Measurements from ENCODE around the gene NUP107. TPM values are rescaled to one million over a fixed set of nuclear protein-coding genes. Genes with fewer than 3 reads are reported as not detected.
"Not testable (repeated sequence)": the region's sequence is repeated elsewhere in the genome, so short reads cannot be mapped to it uniquely, and the experiment has no call there.

Gene NUP107
- 101 and 106 TPM in 2 replicates for total RNA-seq

DNA sequence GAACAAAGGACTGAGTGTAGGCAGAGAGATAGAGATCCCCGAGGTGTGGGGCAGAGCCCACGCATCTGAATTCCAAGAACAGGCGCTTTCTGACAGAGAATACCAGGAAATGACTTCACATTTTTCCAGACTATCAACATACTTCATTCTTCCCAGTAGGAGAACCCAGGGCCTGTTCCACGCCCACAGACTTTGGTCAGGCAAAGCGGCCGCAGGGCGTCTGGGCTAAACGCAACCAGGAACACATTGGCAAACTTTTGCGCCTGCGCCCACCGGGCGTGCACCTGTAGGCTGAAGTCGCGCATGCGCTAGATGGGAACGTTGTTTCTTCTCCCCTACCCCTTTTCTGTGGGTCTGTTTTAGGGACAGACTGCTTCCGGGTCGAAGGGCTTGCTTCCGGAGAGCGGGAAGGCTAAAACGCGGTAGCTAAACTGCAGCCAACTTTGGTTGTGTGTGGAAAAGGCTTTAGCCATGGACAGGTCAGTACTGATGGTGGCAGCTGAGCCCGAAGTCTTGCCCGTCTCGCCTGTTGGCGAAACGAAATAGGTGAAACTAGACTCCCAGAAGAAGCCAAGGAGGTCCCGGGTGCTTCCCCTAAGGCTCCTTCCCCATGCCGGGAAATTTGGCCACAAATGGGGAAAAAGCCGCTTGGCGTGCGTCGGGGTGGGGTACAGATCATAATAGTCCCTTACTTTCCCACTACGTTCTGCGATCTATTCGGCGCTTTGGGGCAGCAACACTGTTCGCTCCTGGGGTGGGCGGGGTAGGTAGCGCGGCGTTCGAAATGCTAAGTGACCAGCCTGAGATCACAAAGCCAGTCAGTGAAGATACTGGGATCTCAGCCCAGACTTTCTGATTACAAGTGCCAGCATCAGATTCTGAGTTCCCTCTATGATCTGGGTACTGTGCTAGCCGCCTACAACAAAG, at the start of gene NUP107:
TSS of gene NUP107 (plus strand) at position 384 of the 927 bp plus-strand sequence. CDS start at position 472, 88 bp downstream.
- Mint-ChIP-seq H3K27me3 (ENCODE audit: low read depth) (no peaks in the 10 kb centered on the region), H3K27ac (peak within 1 kb of the TSS; percentile 93), H3K9me3 (no peaks in the 10 kb centered on the region), H3K4me1 (ENCODE audit: low read depth) (peaks cover 31% of the 10 kb centered on the region), H3K4me3 (ENCODE audit: low read depth) (peak within 1 kb of the TSS; percentile 93), H3K36me3 (ENCODE audit: low read depth) (peaks cover 22% of the 10 kb centered on the region)
- DNase-seq (ENCODE audit: low spot score) = peak; percentile 94
- intact Hi-C loops (cut with micrococcal nuclease) = loop anchor here (1.0 to 5.0 kb wide), 9 partner anchors 12 to 354 kb away; partner anchors contain the start of genes MDM1, MDM2, RAP1B and SLC35E3

DNA sequence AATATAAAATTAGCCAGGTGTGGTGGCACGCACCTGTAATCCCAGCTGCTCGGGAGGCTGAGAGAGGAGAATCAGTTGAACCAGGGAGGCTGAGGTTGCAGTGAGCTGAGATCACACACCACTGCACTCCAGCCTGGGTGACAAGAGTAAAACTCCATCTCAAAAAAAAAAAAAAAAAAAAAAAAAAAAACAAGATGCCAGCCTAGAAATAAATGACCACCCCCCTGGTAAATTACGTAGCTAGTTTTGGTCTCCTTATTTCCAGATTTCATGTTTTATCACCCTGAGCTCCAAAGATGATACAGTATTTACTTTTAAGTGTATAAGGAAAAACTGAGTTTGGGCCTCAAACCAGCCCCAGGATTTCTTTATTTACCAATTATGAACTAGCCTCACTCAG, 49.3 kb upstream of the NUP107 start:
- Mint-ChIP-seq H3K36me3 (ENCODE audit: low read depth) (peaks cover 30% of the 10 kb centered on the region), H3K4me1 (ENCODE audit: low read depth) (peaks cover 65% of the 10 kb centered on the region)
- H3K4me3 Mint-ChIP-seq (ENCODE audit: low read depth); H3K27ac Mint-ChIP-seq; DNase-seq (ENCODE audit: low spot score); H3K9me3 Mint-ChIP-seq; H3K27me3 Mint-ChIP-seq (ENCODE audit: low read depth); intact Hi-C loops (cut with micrococcal nuclease): not testable (repeated sequence)

DNA sequence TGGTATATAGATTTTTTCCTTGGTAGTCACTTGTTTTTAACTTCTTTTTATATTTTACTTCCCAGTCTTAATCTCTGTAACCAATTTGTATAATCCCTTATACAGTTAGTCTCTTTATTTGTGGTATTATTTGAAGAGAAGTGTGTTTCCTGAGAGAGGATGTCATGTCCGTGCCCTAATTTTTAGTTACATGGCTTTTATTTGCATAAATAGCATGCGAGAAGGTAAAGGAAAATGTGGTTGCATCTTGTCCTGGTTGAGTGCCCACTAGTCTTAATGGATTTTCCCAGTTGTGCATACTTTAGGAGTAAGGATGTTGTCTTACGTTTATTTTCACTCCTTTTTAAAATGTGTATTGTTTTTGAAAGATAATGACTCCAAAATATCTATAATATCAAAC, 48.6 kb upstream of the NUP107 start:
- DNase-seq (ENCODE audit: low spot score) = no peak
- H3K4me3 Mint-ChIP-seq (ENCODE audit: low read depth) = no peak overlapping the region
- peaks cover 62% of the 10 kb centered on the region for H3K4me1 Mint-ChIP-seq (ENCODE audit: low read depth)
- H3K27ac Mint-ChIP-seq = no peak overlapping the region
- H3K36me3 Mint-ChIP-seq (ENCODE audit: low read depth) = peaks cover 30% of the 10 kb centered on the region
- no peaks in the 10 kb centered on the region for H3K27me3 Mint-ChIP-seq (ENCODE audit: low read depth)
- intact Hi-C loops (cut with micrococcal nuclease) = no loop called here
- H3K9me3 Mint-ChIP-seq = no peaks in the 10 kb centered on the region

DNA sequence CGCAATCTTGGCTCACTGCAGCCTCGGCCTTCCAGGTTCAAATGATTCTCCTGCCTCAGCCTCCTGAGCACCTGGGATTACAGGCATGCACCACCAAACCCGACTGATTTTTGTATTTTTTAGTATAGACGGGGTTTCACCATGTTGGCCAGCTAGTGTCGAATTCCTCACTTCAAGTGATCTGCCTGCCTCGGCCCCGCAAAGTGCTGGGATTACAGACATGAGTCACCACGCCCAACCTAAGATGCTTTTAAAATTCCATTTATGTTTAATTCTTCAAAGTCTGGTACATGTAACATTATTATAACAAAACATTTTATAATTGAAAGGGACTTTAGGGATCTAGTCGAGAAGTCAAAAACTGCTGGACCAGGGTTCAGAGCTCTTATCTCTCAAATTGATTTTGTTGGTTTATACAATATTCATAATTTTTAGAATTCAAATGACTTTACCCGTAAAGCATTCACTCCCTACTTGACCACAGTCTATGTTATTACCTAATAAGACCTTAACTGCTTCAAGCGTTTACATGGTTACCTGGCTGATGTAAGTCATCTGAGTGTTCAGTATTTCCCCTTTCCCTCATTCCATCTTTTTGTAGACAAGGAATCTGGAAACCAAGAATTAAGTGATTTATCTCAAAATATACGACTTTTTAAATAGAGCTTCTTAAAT, 47.9 kb upstream of the NUP107 start:
- no peaks in the 10 kb centered on the region for H3K9me3 Mint-ChIP-seq
- no peaks in the 10 kb centered on the region for H3K27me3 Mint-ChIP-seq (ENCODE audit: low read depth)
- intact Hi-C loops (cut with micrococcal nuclease) = no loop called here
- no peak for DNase-seq (ENCODE audit: low spot score)
- no peak overlapping the region for H3K27ac Mint-ChIP-seq
- no peak overlapping the region for H3K4me3 Mint-ChIP-seq (ENCODE audit: low read depth)
- H3K36me3 Mint-ChIP-seq (ENCODE audit: low read depth) = peaks cover 32% of the 10 kb centered on the region
- peaks cover 60% of the 10 kb centered on the region for H3K4me1 Mint-ChIP-seq (ENCODE audit: low read depth)

DNA sequence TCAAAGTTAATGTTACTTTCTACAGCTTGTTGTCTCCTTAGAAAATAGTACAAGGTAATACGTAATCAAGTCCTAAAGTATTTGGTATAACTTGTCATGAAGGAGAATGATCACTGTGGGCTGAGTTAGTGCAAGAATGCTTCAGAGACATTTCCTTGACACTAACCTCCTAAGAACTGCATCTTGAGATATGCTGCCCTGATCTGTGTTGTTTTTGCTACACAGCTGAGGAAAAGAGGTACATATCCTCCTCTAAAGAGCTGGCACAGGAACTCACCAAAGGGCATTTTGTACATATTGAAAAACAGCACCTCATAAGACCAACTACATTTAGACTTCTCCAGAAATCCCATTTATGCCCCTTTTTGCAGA, 47.4 kb upstream of the NUP107 start:
- intact Hi-C loops (cut with micrococcal nuclease) = no loop called here
- Mint-ChIP-seq H3K27ac (no peak overlapping the region), H3K4me1 (ENCODE audit: low read depth) (peaks cover 59% of the 10 kb centered on the region), H3K36me3 (ENCODE audit: low read depth) (peaks cover 35% of the 10 kb centered on the region), H3K9me3 (no peaks in the 10 kb centered on the region), H3K4me3 (ENCODE audit: low read depth) (no peak overlapping the region), H3K27me3 (ENCODE audit: low read depth) (no peaks in the 10 kb centered on the region)
- DNase-seq (ENCODE audit: low spot score) = no peak

DNA sequence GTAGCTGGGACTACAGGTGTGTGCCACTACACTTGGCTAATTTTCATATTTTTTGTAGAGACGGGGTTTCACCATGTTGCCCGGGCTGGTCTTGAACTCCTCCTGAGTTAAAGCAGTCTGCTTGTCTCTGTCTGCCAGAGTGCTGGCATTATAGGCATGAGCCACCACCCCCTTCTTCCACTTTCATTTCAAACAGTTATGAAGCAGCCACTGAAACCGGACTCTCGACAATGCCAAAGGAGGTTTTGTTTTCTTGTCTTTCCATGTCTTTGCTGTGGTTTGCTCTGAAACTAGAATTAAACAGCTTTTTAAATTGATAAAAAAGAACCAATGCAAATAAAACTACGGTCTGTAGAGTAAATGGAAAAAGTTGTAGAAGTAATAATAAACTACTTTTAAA, 45.6 kb upstream of the NUP107 start:
- intact Hi-C loops (cut with micrococcal nuclease) = loop anchor here (1.0 to 5.0 kb wide), 4 partner anchors 29 to 276 kb away; partner anchors contain the start of gene NUP107
- peaks cover 57% of the 10 kb centered on the region for H3K4me1 Mint-ChIP-seq (ENCODE audit: low read depth)
- peak; percentile 48 for DNase-seq (ENCODE audit: low spot score)
- H3K27me3 Mint-ChIP-seq (ENCODE audit: low read depth) = no peaks in the 10 kb centered on the region
- peak overlapping the region; percentile 6 for H3K4me3 Mint-ChIP-seq (ENCODE audit: low read depth)
- peaks cover 33% of the 10 kb centered on the region for H3K36me3 Mint-ChIP-seq (ENCODE audit: low read depth)
- peak overlapping the region; percentile 28 for H3K27ac Mint-ChIP-seq
- no peaks in the 10 kb centered on the region for H3K9me3 Mint-ChIP-seq

DNA sequence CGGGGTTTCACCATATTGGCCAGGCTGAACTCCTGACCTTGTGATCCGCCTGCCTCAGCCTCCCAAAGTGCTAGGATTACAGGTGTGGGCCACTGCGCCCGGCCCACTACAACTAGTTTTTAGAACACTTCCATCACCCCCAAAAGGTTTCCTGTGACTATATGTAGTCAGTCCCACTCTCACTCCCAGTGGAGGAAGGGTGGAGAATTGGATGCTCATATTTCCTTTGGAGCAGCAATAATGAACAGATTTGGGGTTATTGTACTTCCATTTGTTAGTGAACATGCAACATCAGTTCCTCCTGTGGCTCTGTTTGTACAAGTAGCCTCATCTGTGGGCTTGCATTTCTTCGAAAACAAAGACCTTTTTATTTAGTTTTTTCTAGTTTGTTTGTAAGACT, 40.3 kb upstream of the NUP107 start:
- intact Hi-C loops (cut with micrococcal nuclease) = no loop called here
- no peak for DNase-seq (ENCODE audit: low spot score)
- H3K4me3 Mint-ChIP-seq (ENCODE audit: low read depth) = no peak overlapping the region
- peaks cover 65% of the 10 kb centered on the region for H3K36me3 Mint-ChIP-seq (ENCODE audit: low read depth)
- H3K4me1 Mint-ChIP-seq (ENCODE audit: low read depth) = peaks cover 32% of the 10 kb centered on the region
- H3K27ac Mint-ChIP-seq = no peak overlapping the region
- H3K9me3 Mint-ChIP-seq = no peaks in the 10 kb centered on the region
- H3K27me3 Mint-ChIP-seq (ENCODE audit: low read depth) = no peaks in the 10 kb centered on the region

DNA sequence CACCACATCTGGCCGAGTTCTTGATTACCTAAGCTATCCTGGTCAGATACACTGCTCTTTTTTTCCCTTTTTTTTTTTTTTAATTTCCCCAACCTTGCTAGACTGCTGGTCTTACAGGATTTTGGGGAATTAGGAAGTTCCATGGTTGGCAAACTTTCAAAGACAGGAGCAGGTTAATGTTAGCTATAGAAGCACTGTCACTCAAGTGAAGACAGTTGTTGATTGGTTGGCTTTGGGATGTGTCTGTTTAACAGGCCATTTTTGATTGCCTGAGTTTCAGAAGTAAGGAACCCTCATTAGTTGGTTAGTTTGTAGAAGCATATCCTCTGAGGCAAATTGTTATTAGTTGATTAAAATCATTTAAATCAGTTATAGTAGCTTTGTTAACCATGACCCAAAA, 39.3 kb upstream of the NUP107 start:
- Mint-ChIP-seq H3K36me3 (ENCODE audit: low read depth) (peaks cover 64% of the 10 kb centered on the region), H3K4me3 (ENCODE audit: low read depth) (no peak overlapping the region), H3K27me3 (ENCODE audit: low read depth) (no peaks in the 10 kb centered on the region), H3K9me3 (no peaks in the 10 kb centered on the region), H3K27ac (no peak overlapping the region), H3K4me1 (ENCODE audit: low read depth) (peaks cover 24% of the 10 kb centered on the region)
- DNase-seq (ENCODE audit: low spot score) = no peak
- intact Hi-C loops (cut with micrococcal nuclease) = no loop called here

DNA sequence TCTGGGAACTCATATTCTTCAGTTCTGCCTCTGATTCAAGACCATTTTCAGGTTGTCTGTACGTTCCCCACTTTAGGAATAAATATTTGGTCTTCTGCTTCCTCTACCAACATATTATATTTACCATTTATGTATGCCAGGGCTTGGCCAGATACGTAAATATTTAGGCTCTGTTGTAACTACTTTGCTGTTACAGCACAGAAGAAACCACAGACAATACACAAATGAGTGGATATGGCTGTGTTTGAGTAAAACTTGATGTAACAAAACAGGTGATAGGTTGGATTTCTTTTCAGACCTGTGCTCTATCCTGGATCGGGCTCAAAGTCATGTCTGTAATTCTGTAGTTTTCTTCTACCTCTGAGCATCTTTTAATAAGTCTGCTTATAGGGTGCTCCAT, 38.6 kb upstream of the NUP107 start:
- intact Hi-C loops (cut with micrococcal nuclease) = no loop called here
- no peak overlapping the region for H3K4me3 Mint-ChIP-seq (ENCODE audit: low read depth)
- DNase-seq (ENCODE audit: low spot score) = no peak
- peaks cover 60% of the 10 kb centered on the region for H3K36me3 Mint-ChIP-seq (ENCODE audit: low read depth)
- no peaks in the 10 kb centered on the region for H3K9me3 Mint-ChIP-seq
- no peaks in the 10 kb centered on the region for H3K27me3 Mint-ChIP-seq (ENCODE audit: low read depth)
- peaks cover 20% of the 10 kb centered on the region for H3K4me1 Mint-ChIP-seq (ENCODE audit: low read depth)
- no peak overlapping the region for H3K27ac Mint-ChIP-seq

DNA sequence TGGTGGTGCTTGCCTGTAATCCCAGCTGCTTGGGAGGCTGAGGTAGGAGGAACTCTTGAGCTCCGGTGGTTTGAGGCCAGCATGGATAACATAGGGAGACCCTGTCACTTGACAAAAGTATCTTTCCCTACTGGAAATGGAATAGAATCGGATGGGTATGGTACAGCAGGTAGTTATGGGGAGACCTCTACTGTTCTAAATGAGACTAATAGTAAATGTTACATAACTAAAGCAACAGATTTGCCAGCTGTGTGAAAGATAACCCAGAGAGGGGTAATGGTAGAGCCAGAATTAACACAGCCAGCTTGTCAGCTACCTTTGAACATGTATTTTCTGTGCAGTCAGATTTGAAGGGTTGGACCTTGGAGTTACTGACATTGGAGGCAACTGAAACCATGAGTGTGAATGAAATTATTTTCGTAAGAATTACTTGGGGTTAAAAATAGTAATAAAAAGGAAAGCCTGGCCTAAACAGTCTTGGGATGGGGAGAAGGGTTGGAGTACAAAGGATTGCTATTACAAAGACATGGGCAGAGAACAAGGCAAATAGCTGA, 21.7 kb upstream of the NUP107 start:
- DNase-seq (ENCODE audit: low spot score) = no peak
- peaks cover 27% of the 10 kb centered on the region for H3K36me3 Mint-ChIP-seq (ENCODE audit: low read depth)
- no peaks in the 10 kb centered on the region for H3K27me3 Mint-ChIP-seq (ENCODE audit: low read depth)
- no peak overlapping the region for H3K4me3 Mint-ChIP-seq (ENCODE audit: low read depth)
- H3K27ac Mint-ChIP-seq = no peak overlapping the region
- intact Hi-C loops (cut with micrococcal nuclease) = no loop called here
- no peaks in the 10 kb centered on the region for H3K9me3 Mint-ChIP-seq
- H3K4me1 Mint-ChIP-seq (ENCODE audit: low read depth) = peaks cover 10% of the 10 kb centered on the region

DNA sequence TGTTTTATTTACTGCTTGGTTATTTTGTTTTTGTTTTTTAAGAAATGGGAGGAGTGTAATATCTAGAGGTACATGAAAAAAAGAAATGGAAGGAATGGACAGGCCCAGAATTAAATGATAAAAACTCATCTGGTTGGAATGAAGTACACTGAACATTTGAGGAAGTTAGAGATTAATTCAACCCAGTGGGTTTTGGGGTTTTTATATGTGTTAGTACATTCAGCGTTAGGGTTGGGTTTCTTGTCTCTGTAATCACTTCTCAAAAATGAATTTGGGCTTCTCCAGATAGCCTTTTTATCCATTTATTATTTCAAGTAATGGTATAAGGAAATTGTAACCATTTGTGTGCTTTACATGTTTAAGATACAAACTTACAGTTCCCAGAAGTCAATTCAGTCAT, 19.5 kb upstream of the NUP107 start:
- DNase-seq (ENCODE audit: low spot score) = no peak
- Mint-ChIP-seq H3K4me3 (ENCODE audit: low read depth) (no peak overlapping the region), H3K36me3 (ENCODE audit: low read depth) (peaks cover 18% of the 10 kb centered on the region), H3K9me3 (no peaks in the 10 kb centered on the region), H3K4me1 (ENCODE audit: low read depth) (peaks cover 17% of the 10 kb centered on the region), H3K27me3 (ENCODE audit: low read depth) (no peaks in the 10 kb centered on the region), H3K27ac (no peak overlapping the region)
- intact Hi-C loops (cut with micrococcal nuclease) = no loop called here

DNA sequence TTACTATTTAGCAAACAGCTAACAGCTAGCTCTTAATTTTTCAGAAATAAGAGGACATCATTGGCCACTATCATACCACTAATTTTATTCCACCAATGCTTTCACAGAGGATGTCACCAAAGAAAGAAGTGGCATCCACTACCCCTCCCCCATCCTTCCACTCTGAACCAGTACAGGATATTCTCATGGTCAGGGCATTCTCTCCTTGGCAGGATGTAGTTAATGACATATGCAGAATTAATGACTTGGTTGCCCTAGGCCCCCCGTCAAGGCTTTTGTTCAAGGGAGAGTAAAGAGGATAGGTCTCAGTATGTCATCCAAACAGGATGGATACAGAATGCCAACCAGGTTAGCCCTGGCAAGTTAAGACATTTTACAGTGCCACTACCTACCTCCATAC, 18.9 kb upstream of the NUP107 start:
- Mint-ChIP-seq H3K9me3 (no peaks in the 10 kb centered on the region), H3K4me3 (ENCODE audit: low read depth) (no peak overlapping the region), H3K36me3 (ENCODE audit: low read depth) (peaks cover 15% of the 10 kb centered on the region), H3K27ac (no peak overlapping the region), H3K4me1 (ENCODE audit: low read depth) (peaks cover 17% of the 10 kb centered on the region), H3K27me3 (ENCODE audit: low read depth) (no peaks in the 10 kb centered on the region)
- intact Hi-C loops (cut with micrococcal nuclease) = no loop called here
- no peak for DNase-seq (ENCODE audit: low spot score)

DNA sequence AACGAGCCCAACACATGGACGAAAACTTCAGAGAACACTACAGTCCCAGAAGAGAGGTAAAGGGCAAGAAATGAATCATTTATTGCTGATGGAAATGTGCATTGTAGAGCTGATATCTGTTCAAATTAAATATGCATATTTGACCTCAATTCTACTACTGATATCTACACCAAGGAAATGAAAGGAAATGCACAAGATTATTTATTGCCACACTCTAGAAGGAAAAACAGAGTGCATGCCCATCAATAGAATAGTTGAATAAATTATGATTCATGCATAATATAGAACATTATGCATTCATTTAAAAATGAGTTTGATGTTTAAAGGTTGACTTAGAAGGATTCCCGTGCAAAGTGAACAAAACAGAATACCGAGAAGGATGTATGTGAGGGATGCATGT, 15.6 kb upstream of the NUP107 start:
- peaks cover 12% of the 10 kb centered on the region for H3K36me3 Mint-ChIP-seq (ENCODE audit: low read depth)
- DNase-seq (ENCODE audit: low spot score) = no peak
- H3K27ac Mint-ChIP-seq = no peak overlapping the region
- H3K4me1 Mint-ChIP-seq (ENCODE audit: low read depth) = peaks cover 39% of the 10 kb centered on the region
- intact Hi-C loops (cut with micrococcal nuclease) = loop anchor here (5.0 kb wide), 1 partner anchor 59 kb away; the partner anchor contains the start of gene RAP1B
- no peaks in the 10 kb centered on the region for H3K27me3 Mint-ChIP-seq (ENCODE audit: low read depth)
- H3K9me3 Mint-ChIP-seq = no peaks in the 10 kb centered on the region
- no peak overlapping the region for H3K4me3 Mint-ChIP-seq (ENCODE audit: low read depth)
